GM18951 (cell line): ENCODE data around the gene PRSS53.
A peak's percentile ranks its signal among the peaks of the same experiment; 100 is the strongest.

Experiments
- POLR2A ChIP-seq: IDR thresholded peaks from 4 replicates; pipeline ENCODE4 v1.6.1; 2011; ENCODE audit warnings: mild to moderate bottlenecking; ENCODE audit not compliant: insufficient read length, insufficient read depth; ENCODE audit errors: extremely low read depth
- in situ Hi-C: fragments of 300-500 bp; cut with MboI; formaldehyde crosslinking; loops from one replicate; pipeline ENCODE4 v1.12.0; 2022; ENCODE audit warnings: low sequenced_read_pairs, mixed read lengths, inconsistent platforms; ENCODE audit not compliant: unreplicated experiment

The PRSS53 gene

GRCh38 chr16:31082368-31083045 lies 6.2 kb downstream of the PRSS53 start:
- in situ Hi-C loops = no loop called here
- no peak for TF ChIP-seq POLR2A

- in situ Hi-C loops = no loop called here
Observed at GRCh38 chr16:31081428-31082351, 7.1 kb downstream of the PRSS53 start.

GRCh38 chr16:31080756-31081419 lies 7.9 kb downstream of the PRSS53 start:
- in situ Hi-C loops = no loop called here
- no peak for TF ChIP-seq POLR2A

More at GRCh38 chr16:31081428-31082351, 7.1 kb downstream of the PRSS53 start:
- no peak for TF ChIP-seq POLR2A

- TF ChIP-seq POLR2A = no peak
- in situ Hi-C loops = no loop called here
Observed at GRCh38 chr16:31080035-31080629, 8.6 kb downstream of the PRSS53 start.

GRCh38 chr16:31079342-31079944 lies 9.3 kb downstream of the PRSS53 start:
- TF ChIP-seq POLR2A = no peak

GRCh38 chr16:31078597-31079341 lies 10.0 kb downstream of the PRSS53 start:
- in situ Hi-C loops = no loop called here
- no peak for TF ChIP-seq POLR2A

More at GRCh38 chr16:31079342-31079944, 9.3 kb downstream of the PRSS53 start:
- in situ Hi-C loops = no loop called here

GRCh38 chr16:31077592-31078396 lies 10.9 kb downstream of the PRSS53 start:
- no peak for TF ChIP-seq POLR2A
- in situ Hi-C loops = no loop called here

- in situ Hi-C loops = no loop called here
- no peak for TF ChIP-seq POLR2A
Observed at GRCh38 chr16:31077024-31077423, 11.7 kb downstream of the PRSS53 start.

GRCh38 chr16:31076319-31076718 lies 12.4 kb downstream of the PRSS53 start:
- TF ChIP-seq POLR2A = no peak
- in situ Hi-C loops = no loop called here

GRCh38 chr16:31074814-31075183 lies 13.9 kb downstream of the PRSS53 start:
- in situ Hi-C loops = no loop called here
- no peak for TF ChIP-seq POLR2A

- in situ Hi-C loops = no loop called here
Observed at GRCh38 chr16:31073970-31074813, 14.6 kb downstream of the PRSS53 start, which contains the start of the genes ZNF646 and ZNF668. ZNF646 (plus strand) TSS chr16:31074422; CDS start chr16:31076325, 1,903 bp downstream. ZNF668 (minus strand) TSS chr16:31074240; CDS start chr16:31064459, 9,781 bp downstream.

More at GRCh38 chr16:31073970-31074813, 14.6 kb downstream of the PRSS53 start, which contains the start of the genes ZNF646 and ZNF668:
- peak; percentile 81 for TF ChIP-seq POLR2A
